ENCODE results near the gene PACSIN3.

The PACSIN3 gene

DNA sequence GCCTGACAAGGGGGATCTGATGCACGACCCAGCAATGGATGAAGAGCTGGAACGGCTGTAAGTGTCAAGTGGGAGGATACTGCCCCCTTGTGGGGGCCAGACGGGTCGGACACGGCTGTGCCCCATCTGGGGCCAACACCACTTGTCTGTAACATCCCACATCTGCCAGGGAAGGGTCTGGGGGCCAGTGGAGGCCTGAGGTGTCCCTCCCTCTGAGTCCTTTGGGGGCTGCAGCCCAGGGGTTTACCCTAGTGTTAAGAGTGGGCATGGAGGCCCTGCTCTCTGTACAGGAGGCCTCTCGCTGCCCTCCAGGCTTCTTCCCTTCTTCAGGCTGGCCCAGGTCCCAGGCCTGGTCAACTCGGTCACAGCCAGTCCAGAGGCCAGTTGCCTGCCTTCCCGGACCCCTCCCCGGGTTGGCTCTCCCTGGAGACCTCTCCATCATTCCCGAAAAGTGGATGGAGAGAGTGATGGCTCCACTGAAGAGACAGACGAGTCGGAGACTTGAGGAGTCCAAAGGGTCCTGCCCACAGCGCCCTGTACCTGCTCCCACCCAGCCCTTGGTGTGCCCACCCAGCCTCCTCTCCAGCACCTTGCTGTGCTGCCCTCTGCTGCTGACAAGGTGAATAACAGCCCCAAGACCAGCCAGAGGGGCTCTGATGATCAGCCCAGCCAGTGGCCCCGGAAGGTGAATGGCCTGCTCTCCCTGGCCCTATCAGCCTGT, 24.9 kb downstream of the PACSIN3 start:
- DNase-seq (ENCODE audit: low read depth): peak; percentile 72
- H3K4me3 ChIP-seq (ENCODE audit: control insufficient read depth, low read depth, low read length): no peak overlapping the region
- TF ChIP-seq, protein P1, sequence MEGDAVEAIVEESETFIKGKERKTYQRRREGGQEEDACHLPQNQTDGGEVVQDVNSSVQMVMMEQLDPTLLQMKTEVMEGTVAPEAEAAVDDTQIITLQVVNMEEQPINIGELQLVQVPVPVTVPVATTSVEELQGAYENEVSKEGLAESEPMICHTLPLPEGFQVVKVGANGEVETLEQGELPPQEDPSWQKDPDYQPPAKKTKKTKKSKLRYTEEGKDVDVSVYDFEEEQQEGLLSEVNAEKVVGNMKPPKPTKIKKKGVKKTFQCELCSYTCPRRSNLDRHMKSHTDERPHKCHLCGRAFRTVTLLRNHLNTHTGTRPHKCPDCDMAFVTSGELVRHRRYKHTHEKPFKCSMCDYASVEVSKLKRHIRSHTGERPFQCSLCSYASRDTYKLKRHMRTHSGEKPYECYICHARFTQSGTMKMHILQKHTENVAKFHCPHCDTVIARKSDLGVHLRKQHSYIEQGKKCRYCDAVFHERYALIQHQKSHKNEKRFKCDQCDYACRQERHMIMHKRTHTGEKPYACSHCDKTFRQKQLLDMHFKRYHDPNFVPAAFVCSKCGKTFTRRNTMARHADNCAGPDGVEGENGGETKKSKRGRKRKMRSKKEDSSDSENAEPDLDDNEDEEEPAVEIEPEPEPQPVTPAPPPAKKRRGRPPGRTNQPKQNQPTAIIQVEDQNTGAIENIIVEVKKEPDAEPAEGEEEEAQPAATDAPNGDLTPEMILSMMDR (conservative IDR thresholded peaks at IDR 0.05; ENCODE audit: control insufficient read depth, insufficient read depth, low read depth, low read length): peak; percentile 89

DNA sequence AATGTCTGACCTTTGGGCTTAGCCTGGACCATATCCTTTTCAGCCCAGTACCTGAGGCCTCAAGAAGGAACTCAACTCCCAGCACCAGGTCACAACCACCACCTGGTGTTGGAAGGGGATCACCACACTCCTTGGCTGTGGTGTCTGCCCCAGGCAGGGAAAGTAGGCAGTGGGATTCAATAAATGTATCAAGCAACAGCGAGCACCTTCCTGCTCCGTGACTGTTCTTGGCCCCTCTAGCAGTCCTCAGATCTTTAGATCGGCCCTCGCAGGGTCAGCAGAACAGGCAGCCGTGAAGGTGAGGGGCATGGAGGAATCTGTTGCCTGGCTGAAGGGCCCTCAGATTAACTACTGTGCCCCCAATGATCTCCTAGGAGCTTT, 25.5 kb downstream of the PACSIN3 start:
- no peak for DNase-seq (ENCODE audit: low read depth)
- TF ChIP-seq, protein P1 (conservative IDR thresholded peaks at IDR 0.05; ENCODE audit: control insufficient read depth, insufficient read depth, low read depth, low read length): no peak
- H3K4me3 ChIP-seq (ENCODE audit: control insufficient read depth, low read depth, low read length): no peak overlapping the region

DNA sequence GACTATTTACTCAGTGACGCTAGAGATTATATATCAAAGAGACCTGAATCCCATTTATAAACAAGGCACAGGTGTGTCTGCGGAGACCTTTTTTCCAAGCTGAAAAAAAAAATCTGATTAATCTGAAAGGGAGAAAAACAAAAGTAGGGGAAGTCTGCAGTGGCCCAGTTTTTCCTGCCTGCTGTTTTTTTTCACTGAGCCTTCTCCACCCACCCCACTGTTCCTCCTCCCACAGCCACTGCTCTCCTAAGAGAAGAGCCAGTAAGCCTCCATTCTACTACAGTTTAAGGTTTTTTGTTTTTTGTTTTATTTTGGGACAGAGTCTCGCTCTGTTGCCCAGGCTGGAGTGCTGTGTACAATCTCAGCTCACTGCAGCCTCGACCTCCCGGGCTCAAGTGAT, 28.0 kb downstream of the PACSIN3 start:
- no peak for DNase-seq (ENCODE audit: low read depth)
- TF ChIP-seq, protein P1 (conservative IDR thresholded peaks at IDR 0.05; ENCODE audit: control insufficient read depth, insufficient read depth, low read depth, low read length): no peak
- no peak overlapping the region for H3K4me3 ChIP-seq (ENCODE audit: control insufficient read depth, low read depth, low read length)

DNA sequence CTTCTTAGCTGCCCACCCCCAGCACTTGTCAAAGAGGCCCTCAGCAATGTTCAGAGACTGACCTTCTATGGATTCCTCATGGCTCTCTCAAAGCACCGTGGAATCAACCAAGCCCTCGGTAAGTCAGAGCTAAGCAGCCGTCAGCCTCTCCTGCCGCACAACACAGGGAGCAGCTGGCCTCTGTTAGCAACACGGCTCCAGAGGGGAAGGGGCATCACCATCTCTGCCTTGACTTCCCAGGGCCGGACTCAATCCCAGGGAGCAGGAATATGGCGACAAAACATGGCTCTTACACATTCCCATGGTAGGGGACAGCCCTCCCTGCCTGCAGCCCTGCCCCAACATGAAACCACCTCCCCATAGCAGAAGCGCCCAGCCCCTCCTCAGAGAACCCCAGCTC, 28.4 kb downstream of the PACSIN3 start:
- TF ChIP-seq, protein P1 (conservative IDR thresholded peaks at IDR 0.05; ENCODE audit: control insufficient read depth, insufficient read depth, low read depth, low read length): no peak
- DNase-seq (ENCODE audit: low read depth): no peak
- H3K4me3 ChIP-seq (ENCODE audit: control insufficient read depth, low read depth, low read length): no peak overlapping the region

DNA sequence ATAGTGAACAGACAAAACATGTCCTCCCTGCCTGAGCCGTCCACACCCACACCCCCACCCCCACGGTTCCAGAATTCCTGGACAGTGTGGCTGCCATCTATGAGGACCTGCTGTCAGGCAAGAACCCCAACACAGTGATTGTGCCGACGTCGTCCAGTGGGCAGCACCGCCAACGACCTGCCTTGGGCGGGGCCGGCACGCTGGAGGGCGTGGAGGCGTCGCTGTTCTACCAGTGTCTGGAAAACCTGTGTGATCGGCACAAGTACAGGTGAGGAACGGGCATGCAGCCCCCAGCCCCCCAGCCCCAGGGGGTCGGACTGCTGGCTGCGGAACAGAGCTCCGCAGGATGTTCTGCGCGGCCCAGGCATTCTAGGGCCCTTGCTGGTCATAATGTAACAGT, 29.3 kb downstream of the PACSIN3 start:
- DNase-seq (ENCODE audit: low read depth): no peak
- TF ChIP-seq, protein P1 (conservative IDR thresholded peaks at IDR 0.05; ENCODE audit: control insufficient read depth, insufficient read depth, low read depth, low read length): no peak
- no peak overlapping the region for H3K4me3 ChIP-seq (ENCODE audit: control insufficient read depth, low read depth, low read length)

DNA sequence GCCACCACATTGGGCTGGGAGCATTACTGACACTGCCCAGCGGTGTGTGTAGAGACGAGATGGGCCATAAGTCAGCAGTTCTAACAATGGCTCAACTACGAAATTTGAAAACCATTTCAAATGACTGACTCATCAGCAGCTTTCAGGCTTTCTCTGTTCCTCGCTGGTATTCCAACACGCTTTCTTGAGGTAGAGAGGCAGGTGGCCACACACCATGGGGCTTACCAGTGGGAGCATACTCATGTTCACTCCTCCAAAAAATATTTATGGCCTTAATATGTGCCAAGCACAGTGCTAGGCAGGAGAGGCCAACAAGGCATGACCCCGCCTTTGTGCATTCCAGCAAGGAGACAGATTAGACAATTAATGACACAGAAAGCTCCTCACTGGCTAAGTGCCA, 29.9 kb downstream of the PACSIN3 start:
- DNase-seq (ENCODE audit: low read depth): no peak
- TF ChIP-seq, protein P1 (conservative IDR thresholded peaks at IDR 0.05; ENCODE audit: control insufficient read depth, insufficient read depth, low read depth, low read length): no peak
- H3K4me3 ChIP-seq (ENCODE audit: control insufficient read depth, low read depth, low read length): no peak overlapping the region

DNA sequence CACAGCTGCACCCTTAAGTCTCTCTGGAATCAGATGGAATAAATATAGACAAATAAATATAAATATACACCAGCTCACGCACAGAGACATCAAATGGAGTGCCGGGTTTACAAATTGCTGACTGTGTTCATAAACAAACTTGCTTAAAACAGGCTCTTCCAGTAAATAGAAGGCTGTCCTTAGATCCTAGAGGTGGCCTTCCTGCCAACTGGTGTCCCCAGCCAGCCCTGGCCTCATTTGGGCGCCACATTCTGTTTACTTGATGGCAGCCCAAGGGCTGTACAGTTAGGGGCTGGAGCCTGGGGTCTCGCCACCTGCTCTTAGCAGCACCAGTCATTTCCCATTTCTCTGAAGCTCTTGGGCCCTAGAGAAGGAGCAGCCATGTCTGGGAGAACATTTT, 30.4 kb downstream of the PACSIN3 start:
- H3K4me3 ChIP-seq (ENCODE audit: control insufficient read depth, low read depth, low read length): no peak overlapping the region
- no peak for DNase-seq (ENCODE audit: low read depth)
- TF ChIP-seq, protein P1 (conservative IDR thresholded peaks at IDR 0.05; ENCODE audit: control insufficient read depth, insufficient read depth, low read depth, low read length): no peak
